ENCODE measurements around the gene PLOD1.

DNA sequence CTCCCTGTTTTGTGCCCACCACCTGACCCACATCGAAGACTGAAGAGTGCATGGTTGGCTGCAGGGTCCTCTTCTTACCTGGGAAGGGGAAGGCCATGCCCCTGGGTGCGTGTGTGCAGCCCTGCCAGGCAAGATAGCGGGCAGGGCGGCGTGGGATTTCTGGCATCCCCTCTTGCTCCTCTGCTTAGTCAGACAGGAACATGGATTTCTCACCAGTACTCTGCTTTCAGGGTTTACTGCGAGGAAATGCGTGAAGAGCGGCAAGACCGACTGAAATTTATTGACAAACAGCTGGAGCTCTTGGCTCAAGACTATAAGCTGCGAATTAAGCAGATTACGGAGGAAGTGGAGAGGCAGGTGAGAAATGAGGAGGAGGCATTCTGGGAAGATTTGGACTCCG lies 69.2 kb downstream of the PLOD1 start:
- TF ChIP-seq, protein P1, sequence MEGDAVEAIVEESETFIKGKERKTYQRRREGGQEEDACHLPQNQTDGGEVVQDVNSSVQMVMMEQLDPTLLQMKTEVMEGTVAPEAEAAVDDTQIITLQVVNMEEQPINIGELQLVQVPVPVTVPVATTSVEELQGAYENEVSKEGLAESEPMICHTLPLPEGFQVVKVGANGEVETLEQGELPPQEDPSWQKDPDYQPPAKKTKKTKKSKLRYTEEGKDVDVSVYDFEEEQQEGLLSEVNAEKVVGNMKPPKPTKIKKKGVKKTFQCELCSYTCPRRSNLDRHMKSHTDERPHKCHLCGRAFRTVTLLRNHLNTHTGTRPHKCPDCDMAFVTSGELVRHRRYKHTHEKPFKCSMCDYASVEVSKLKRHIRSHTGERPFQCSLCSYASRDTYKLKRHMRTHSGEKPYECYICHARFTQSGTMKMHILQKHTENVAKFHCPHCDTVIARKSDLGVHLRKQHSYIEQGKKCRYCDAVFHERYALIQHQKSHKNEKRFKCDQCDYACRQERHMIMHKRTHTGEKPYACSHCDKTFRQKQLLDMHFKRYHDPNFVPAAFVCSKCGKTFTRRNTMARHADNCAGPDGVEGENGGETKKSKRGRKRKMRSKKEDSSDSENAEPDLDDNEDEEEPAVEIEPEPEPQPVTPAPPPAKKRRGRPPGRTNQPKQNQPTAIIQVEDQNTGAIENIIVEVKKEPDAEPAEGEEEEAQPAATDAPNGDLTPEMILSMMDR (IDR thresholded peaks at IDR 0.05; ENCODE audit: borderline replicate concordance, extremely low read depth, low read length, poor library complexity, severe bottlenecking), result no peak
- TF ChIP-seq EZH2 (IDR thresholded peaks at IDR 0.05; ENCODE audit: borderline replicate concordance, low read depth, low read length, severe bottlenecking), result no peak

Data from DND-41 (cell line).